Naive thymus-derived CD4-positive, alpha-beta T cell (primary cell): ENCODE measurements around the gene HECTD4. TPM values are rescaled to one million over a fixed set of nuclear protein-coding genes. Genes with fewer than 3 reads are reported as not detected.

Experiments
- ATAC-seq: fragments of 150-1000 bp; cut with Tn5 transposase; 2 replicates; pipeline ENCODE4 v1.10.0; 2021; ENCODE audit warnings: mild to moderate bottlenecking, moderate library complexity
- CTCF ChIA-PET: fragments of 350-600 bp; sonication (Branson Sonifier 250); formaldehyde crosslinking; loops from one replicate; lab custom pipeline; 2021; ENCODE audit warnings: antibody characterized with exemption; lab: Charles Lee
- POLR2A ChIA-PET: fragments of 350-600 bp; sonication (Branson Sonifier 250); formaldehyde crosslinking; loops from one replicate; lab custom pipeline; 2021; ENCODE audit warnings: antibody characterized with exemption, inconsistent platforms; lab: Charles Lee
- DNase-seq, 9 donors: peaks; one replicate each; pipeline versions ENCODE4 v3.0.0 to v3.0.0-alpha.2; 2020 to 2022; ENCODE audit warnings: mixed read lengths in 1 of 9
- H3K27ac ChIP-seq: one replicate; pipeline ENCODE4 v1.7.0; 2013; ENCODE audit warnings: mild to moderate bottlenecking, low read depth, low read length, moderate library complexity
- H3K27me3 ChIP-seq, 2 donors: one replicate each; pipeline ENCODE4 v1.7.0; 2013; ENCODE audit warnings: low read length in 2 of 2, mild to moderate bottlenecking in 2 of 2, moderate library complexity in 2 of 2; ENCODE audit not compliant: control insufficient read depth in 2 of 2, insufficient read depth in 2 of 2
- H3K36me3 ChIP-seq, 3 experiments: 1 replicate in 2 of 3; 2 replicates in 1 of 3; pipeline ENCODE4 v1.7.0; 2013; ENCODE audit warnings: low read length in 3 of 3, mild to moderate bottlenecking in 3 of 3, moderate library complexity in 1 of 3; ENCODE audit not compliant: insufficient read depth in 3 of 3, control insufficient read depth in 2 of 3
- H3K4me1 ChIP-seq, 2 donors: one replicate each; pipeline ENCODE4 v1.7.0; 2013; ENCODE audit warnings: low read length in 2 of 2, mild to moderate bottlenecking in 2 of 2, moderate library complexity in 1 of 2; ENCODE audit not compliant: control insufficient read depth in 2 of 2, insufficient read depth in 2 of 2
- H3K4me3 ChIP-seq: 2 replicates; pipeline ENCODE4 v1.7.0; 2013; ENCODE audit warnings: mild to moderate bottlenecking, low read length
- H3K9me3 ChIP-seq, 3 experiments: 1 replicate in 2 of 3; 2 replicates in 1 of 3; pipeline ENCODE4 v1.7.0; 2013; ENCODE audit warnings: low read length in 3 of 3; ENCODE audit not compliant: control insufficient read depth in 2 of 3
- H3K27ac Mint-ChIP-seq, 9 donors: one replicate each; pipeline ENCODE4 v1.8.0; 2020 to 2022; ENCODE audit warnings: mixed read lengths in 9 of 9, mild to moderate bottlenecking in 8 of 9, moderate library complexity in 5 of 9, inconsistent platforms in 2 of 9
- H3K27me3 Mint-ChIP-seq, 5 donors: one replicate each; pipeline ENCODE4 v1.8.0; 2021 to 2022; ENCODE audit warnings: mixed read lengths in 5 of 5, mild to moderate bottlenecking in 1 of 5
- H3K36me3 Mint-ChIP-seq, 5 donors: one replicate each; pipeline ENCODE4 v1.8.0; 2020 to 2022; ENCODE audit warnings: mixed read lengths in 5 of 5, mild to moderate bottlenecking in 3 of 5, inconsistent platforms in 1 of 5
- H3K4me1 Mint-ChIP-seq, 7 donors: one replicate each; pipeline ENCODE4 v1.8.0; 2020 to 2022; ENCODE audit warnings: mixed read lengths in 7 of 7, mild to moderate bottlenecking in 3 of 7, inconsistent platforms in 1 of 7
- H3K4me3 Mint-ChIP-seq, 10 donors: one replicate each; pipeline ENCODE4 v1.8.0; 2020 to 2022; ENCODE audit warnings: mild to moderate bottlenecking in 10 of 10, mixed read lengths in 10 of 10, moderate library complexity in 6 of 10, inconsistent platforms in 2 of 10
- H3K9me3 Mint-ChIP-seq, 11 donors: one replicate each; pipeline ENCODE4 v1.8.0; 2020 to 2022; ENCODE audit warnings: mixed read lengths in 11 of 11, mild to moderate bottlenecking in 4 of 11, inconsistent platforms in 1 of 11, moderate library complexity in 1 of 11
- intact Hi-C, 2 donors: fragments of 100-400 bp; cut with micrococcal nuclease; formaldehyde crosslinking; loops; one replicate each; pipeline ENCODE4 v1.15.1; 2023
- polyA plus RNA-seq, 2 donors: library from polyadenylated mRNA; unstranded; fragments of 300-500 nt; fragmentation: Illumina TruSeq; gene quantifications; one replicate each; pipeline ENCODE4 v1.2.3, GENCODE V29; 2021
- total RNA-seq, 6 experiments: library from RNA in 5 of 6; stranded (reverse) in 5 of 6; gene quantifications; 1 replicate in 5 of 6; 2 replicates in 1 of 6; pipeline ENCODE4 v1.2.3 and lab custom pipeline; 2021 to 2026

Gene HECTD4
- total and polyA plus RNA-seq, 7 experiments from 2014 or later = 3.1 to 57.7 (median 47.9) TPM

GRCh38 chr12:112124918-112125249 is 257.3 kb downstream of the HECTD4 start:
- H3K4me3 ChIP-seq = peak overlapping the region; percentile 97
- POLR2A ChIA-PET = interaction anchor here (0.7 to 6.0 kb wide), 12 partner anchors 9 to 283 kb away, joined by 3 to 81 read pairs (median 4); partner anchors contain the start of genes ERP29, MAPKAPK5, NAA25 and TMEM116
- H3K36me3 ChIP-seq = peaks cover 0 to 5% (median 0%) of the 10 kb centered on the region in 3 experiments
- no peak overlapping the region for H3K27ac ChIP-seq
- Mint-ChIP-seq H3K27me3 (peaks cover 0 to 12% (median 0%) of the 10 kb centered on the region in 5 donors), H3K9me3 (no peaks in the 10 kb centered on the region), H3K36me3 (peaks cover 0 to 10% (median 0%) of the 10 kb centered on the region in 5 donors), H3K4me3 (peak overlapping the region; percentile 48 to 91 (median 84)), H3K27ac (peak overlapping the region in 7 of 9 donors; percentile 77 to 95 (median 90)), H3K4me1 (peaks cover 21 to 45% (median 37%) of the 10 kb centered on the region in 7 donors)
- intact Hi-C loops = loop anchor here (1.0 to 5.0 kb wide), 9 partner anchors 9 to 440 kb away; partner anchors contain the start of genes ERP29 (in 2 of the 2), NAA25 (in 2 of the 2), TMEM116 (in 2 of the 2) and BRAP (in 1 of the 2)
- CTCF ChIA-PET = interaction anchor here (3.1 kb wide), 1 partner anchor 16 kb away, joined by 8 read pairs; the partner anchor contains the start of gene NAA25
- H3K27me3 ChIP-seq = no peaks in the 10 kb centered on the region
- DNase-seq = no peak
- no peaks in the 10 kb centered on the region for H3K9me3 ChIP-seq
- H3K4me1 ChIP-seq = peaks cover 24 to 34% of the 10 kb centered on the region in 2 donors
- ATAC-seq = no peak

GRCh38 chr12:112122823-112123690 is 259.2 kb downstream of the HECTD4 start:
- no peak overlapping the region for H3K4me3 ChIP-seq
- no peaks in the 10 kb centered on the region for H3K27me3 ChIP-seq
- H3K9me3 Mint-ChIP-seq = no peaks in the 10 kb centered on the region
- no peak overlapping the region for H3K27ac Mint-ChIP-seq
- H3K27ac ChIP-seq = no peak overlapping the region
- ChIA-PET POLR2A (interaction anchor here (0.5 to 6.0 kb wide), 5 partner anchors 9 to 191 kb away, joined by 3 to 81 read pairs (median 3); partner anchors contain the start of gene NAA25), CTCF (interaction anchor here (0.9 to 3.1 kb wide), 2 partner anchors 14 to 46 kb away, joined by 3 to 8 read pairs; partner anchors contain the start of gene NAA25)
- H3K4me3 Mint-ChIP-seq = no peak overlapping the region
- H3K27me3 Mint-ChIP-seq = peaks cover 0 to 12% (median 0%) of the 10 kb centered on the region in 5 donors
- intact Hi-C loops = no loop called here
- peaks cover 0 to 9% (median 0%) of the 10 kb centered on the region in 5 donors for H3K36me3 Mint-ChIP-seq
- H3K36me3 ChIP-seq = peaks cover 0 to 5% (median 0%) of the 10 kb centered on the region in 3 experiments
- peaks cover 14 to 20% of the 10 kb centered on the region in 2 donors for H3K4me1 ChIP-seq
- H3K9me3 ChIP-seq = no peaks in the 10 kb centered on the region
- H3K4me1 Mint-ChIP-seq = peaks cover 12 to 27% (median 21%) of the 10 kb centered on the region in 7 donors
- ATAC-seq (no peak), DNase-seq (no peak)

GRCh38 chr12:112121780-112122565 is 260.3 kb downstream of the HECTD4 start:
- peaks cover 10 to 20% (median 17%) of the 10 kb centered on the region in 7 donors for H3K4me1 Mint-ChIP-seq
- no peak overlapping the region for H3K27ac Mint-ChIP-seq
- H3K4me3 Mint-ChIP-seq = no peak overlapping the region
- no peak for DNase-seq
- POLR2A ChIA-PET = interaction anchor here (0.6 to 6.0 kb wide), 4 partner anchors 14 to 481 kb away, joined by 3 to 81 read pairs (median 4); partner anchors contain the start of gene NAA25
- no peak overlapping the region for H3K4me3 ChIP-seq
- peaks cover 14 to 15% of the 10 kb centered on the region in 2 donors for H3K4me1 ChIP-seq
- no peak for ATAC-seq
- H3K36me3 Mint-ChIP-seq = peaks cover 0 to 3% (median 0%) of the 10 kb centered on the region in 5 donors
- no peak overlapping the region for H3K27ac ChIP-seq
- CTCF ChIA-PET = interaction anchor here (0.6 kb wide), 1 partner anchor 9 kb away, joined by 4 read pairs; no protein-coding TSS in a partner anchor
- H3K36me3 ChIP-seq = peaks cover 0 to 5% (median 0%) of the 10 kb centered on the region in 3 experiments
- H3K27me3 ChIP-seq = no peaks in the 10 kb centered on the region
- H3K9me3 ChIP-seq = no peaks in the 10 kb centered on the region
- intact Hi-C loops = no loop called here
- peaks cover 0 to 12% (median 0%) of the 10 kb centered on the region in 5 donors for H3K27me3 Mint-ChIP-seq
- no peaks in the 10 kb centered on the region for H3K9me3 Mint-ChIP-seq

- Mint-ChIP-seq H3K9me3 (no peaks in the 10 kb centered on the region), H3K27me3 (peaks cover 0 to 10% (median 0%) of the 10 kb centered on the region in 5 donors), H3K4me1 (peaks cover 8 to 14% (median 8%) of the 10 kb centered on the region in 7 donors), H3K36me3 (no peaks in the 10 kb centered on the region), H3K4me3 (no peak overlapping the region), H3K27ac (no peak overlapping the region)
- DNase-seq = no peak
- no peak overlapping the region for H3K27ac ChIP-seq
- H3K4me1 ChIP-seq = no peaks in the 10 kb centered on the region
- no peak overlapping the region for H3K4me3 ChIP-seq
- no peaks in the 10 kb centered on the region for H3K27me3 ChIP-seq
- intact Hi-C loops = no loop called here
- ChIA-PET CTCF (no interaction called here), POLR2A (interaction anchor here (1.1 kb wide), 1 partner anchor 9 kb away, joined by 5 read pairs; the partner anchor contains the start of gene NAA25)
- no peaks in the 10 kb centered on the region for H3K36me3 ChIP-seq
- ATAC-seq = no peak
- H3K9me3 ChIP-seq = no peaks in the 10 kb centered on the region
Observed at GRCh38 chr12:112117685-112118084, 264.5 kb downstream of the HECTD4 start.

GRCh38 chr12:112116232-112117060 is 265.8 kb downstream of the HECTD4 start:
- Histone ChIP-seq H3K27me3 (no peaks in the 10 kb centered on the region), H3K9me3 (no peaks in the 10 kb centered on the region), H3K4me3 (no peak overlapping the region), H3K4me1 (no peaks in the 10 kb centered on the region), H3K36me3 (no peaks in the 10 kb centered on the region), H3K27ac (peak overlapping the region; percentile 39)
- Mint-ChIP-seq H3K4me1 (peaks cover 8 to 18% (median 8%) of the 10 kb centered on the region in 7 donors), H3K9me3 (no peaks in the 10 kb centered on the region), H3K4me3 (peak overlapping the region in 9 of 10 donors; percentile 14 to 73 (median 46)), H3K36me3 (no peaks in the 10 kb centered on the region), H3K27ac (peak overlapping the region in 7 of 9 donors; percentile 16 to 92 (median 59)), H3K27me3 (peaks cover 0 to 5% (median 0%) of the 10 kb centered on the region in 5 donors)
- intact Hi-C loops = loop anchor here in 1 of 2 donors (1.0 kb wide), 1 partner anchor 9 kb away; the partner anchor contains the start of gene TRAFD1
- ATAC-seq (peak; percentile 88), DNase-seq (no peak)
- CTCF ChIA-PET = no interaction called here
- POLR2A ChIA-PET = interaction anchor here (0.9 to 2.3 kb wide), 4 partner anchors 8 to 13 kb away, joined by 3 to 12 read pairs (median 4); partner anchors contain the start of genes NAA25 and TRAFD1
